Activated CD4-positive, alpha-beta memory T cell treated with anti-CD3 and anti-CD28 coated beads for 36 hours (primary cell): Measurements from ENCODE around the gene UVSSA. TPM values are rescaled to one million over a fixed set of nuclear protein-coding genes. Genes with fewer than 3 reads are reported as not detected.
"Not testable (repeated sequence)": the region's sequence is repeated elsewhere in the genome, so short reads cannot be mapped to it uniquely, and the experiment has no call there.

Experiments
- CTCF ChIA-PET: fragments of 350-600 bp; sonication (Branson Sonifier 250); formaldehyde crosslinking; loops from one replicate; lab custom pipeline; 2021; ENCODE audit warnings: antibody characterized with exemption, inconsistent platforms; lab: Charles Lee
- POLR2A ChIA-PET: fragments of 350-600 bp; sonication (Branson Sonifier 250); formaldehyde crosslinking; loops from one replicate; lab custom pipeline; 2021; ENCODE audit warnings: antibody characterized with exemption; lab: Charles Lee
- DNase-seq: peaks from one replicate; pipeline ENCODE4 v3.0.0-alpha.2; 2020
- H3K27ac Mint-ChIP-seq: one replicate; pipeline ENCODE4 v1.8.0; 2021; ENCODE audit warnings: mixed read lengths
- H3K27me3 Mint-ChIP-seq: one replicate; pipeline ENCODE4 v1.8.0; 2021; ENCODE audit warnings: mixed read lengths
- H3K36me3 Mint-ChIP-seq: one replicate; pipeline ENCODE4 v1.8.0; 2021; ENCODE audit warnings: mixed read lengths
- H3K4me1 Mint-ChIP-seq: one replicate; pipeline ENCODE4 v1.8.0; 2021; ENCODE audit warnings: low read depth, mixed read lengths
- H3K4me3 Mint-ChIP-seq: one replicate; pipeline ENCODE4 v1.8.0; 2021; ENCODE audit warnings: mild to moderate bottlenecking, mixed read lengths
- H3K9me3 Mint-ChIP-seq: one replicate; pipeline ENCODE4 v1.8.0; 2021; ENCODE audit warnings: mixed read lengths
- intact Hi-C: fragments of 100-400 bp; cut with micrococcal nuclease; formaldehyde crosslinking; loops from one replicate; pipeline ENCODE4 v1.15.1; 2023
- total RNA-seq, 2 experiments: library from RNA; stranded (reverse); gene quantifications; one replicate each; pipeline ENCODE4 v1.2.3, GENCODE V29; 2021

UVSSA gene
- total RNA-seq, 2 experiments from 2014 or later = 20.2 to 21.5 TPM

DNA sequence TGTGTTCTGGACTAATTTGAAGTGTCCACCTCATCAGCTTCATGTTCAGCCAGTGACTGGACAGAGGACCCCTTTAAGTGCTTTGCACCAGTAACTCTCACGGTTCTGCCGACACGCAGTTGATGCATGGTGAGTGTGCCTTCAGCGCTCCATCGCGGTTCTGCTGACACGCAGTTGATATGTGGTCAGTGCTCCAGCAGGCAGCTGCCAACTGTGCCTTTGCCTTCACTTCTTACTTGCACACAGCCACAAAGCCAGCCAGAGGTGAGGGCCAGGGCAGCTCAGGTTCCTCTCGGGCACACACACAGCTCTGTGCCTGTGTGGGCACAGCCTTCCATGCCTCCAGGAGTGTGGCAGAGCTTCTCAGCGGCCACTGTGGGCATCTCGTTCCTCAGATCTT is 46.9 kb downstream of the UVSSA start:
- H3K36me3 Mint-ChIP-seq = peaks cover 17% of the 10 kb centered on the region
- POLR2A ChIA-PET = no interaction called here
- CTCF ChIA-PET = no interaction called here
- intact Hi-C loops = no loop called here
- H3K4me3 Mint-ChIP-seq = no peak overlapping the region
- no peak for DNase-seq
- H3K4me1 Mint-ChIP-seq = no peaks in the 10 kb centered on the region
- no peak overlapping the region for H3K27ac Mint-ChIP-seq
- peaks cover 12% of the 10 kb centered on the region for H3K9me3 Mint-ChIP-seq
- no peaks in the 10 kb centered on the region for H3K27me3 Mint-ChIP-seq

DNA sequence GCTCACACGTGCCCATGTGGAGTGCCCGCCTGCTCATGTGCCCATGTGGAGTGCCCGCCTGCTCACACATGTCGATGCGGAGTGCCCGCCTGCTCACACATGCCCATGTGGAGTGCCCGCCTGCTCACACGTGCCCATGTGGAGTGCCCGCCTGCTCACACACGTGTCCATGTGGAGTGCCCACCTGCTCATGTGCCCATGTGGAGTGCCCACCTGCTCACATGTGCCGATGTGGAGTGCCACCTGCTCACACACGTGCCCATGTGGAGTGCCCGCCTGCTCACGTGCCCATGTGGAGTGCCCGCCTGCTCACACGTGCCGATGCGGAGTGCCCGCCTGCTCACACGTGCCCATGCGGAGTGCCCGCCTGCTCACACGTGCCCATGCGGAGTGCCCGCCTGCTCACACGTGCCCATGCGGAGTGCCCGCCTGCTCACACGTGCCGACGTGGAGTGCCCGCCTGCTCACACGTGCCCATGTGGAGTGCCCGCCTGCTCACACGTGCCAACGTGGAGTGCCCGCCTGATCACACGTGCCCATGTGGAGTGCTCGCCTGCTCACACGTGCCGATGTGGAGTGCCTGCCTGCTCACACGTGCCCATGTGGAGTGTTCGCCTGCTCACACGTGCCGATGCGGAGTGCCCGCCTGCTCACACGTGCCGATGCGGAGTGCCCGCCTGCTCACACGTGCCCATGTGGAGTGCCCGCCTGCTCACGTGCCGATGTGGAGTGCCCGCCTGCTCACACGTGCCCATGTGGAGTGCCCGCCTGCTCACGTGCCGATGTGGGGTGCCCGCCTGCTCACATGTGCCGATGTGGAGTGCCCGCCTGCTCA is 47.8 kb downstream of the UVSSA start:
- intact Hi-C loops, H3K9me3 Mint-ChIP-seq, H3K4me3 Mint-ChIP-seq, DNase-seq, H3K4me1 Mint-ChIP-seq, H3K27me3 Mint-ChIP-seq, POLR2A ChIA-PET, H3K27ac Mint-ChIP-seq, CTCF ChIA-PET: not testable (repeated sequence)
- H3K36me3 Mint-ChIP-seq = peaks cover 11% of the 10 kb centered on the region

DNA sequence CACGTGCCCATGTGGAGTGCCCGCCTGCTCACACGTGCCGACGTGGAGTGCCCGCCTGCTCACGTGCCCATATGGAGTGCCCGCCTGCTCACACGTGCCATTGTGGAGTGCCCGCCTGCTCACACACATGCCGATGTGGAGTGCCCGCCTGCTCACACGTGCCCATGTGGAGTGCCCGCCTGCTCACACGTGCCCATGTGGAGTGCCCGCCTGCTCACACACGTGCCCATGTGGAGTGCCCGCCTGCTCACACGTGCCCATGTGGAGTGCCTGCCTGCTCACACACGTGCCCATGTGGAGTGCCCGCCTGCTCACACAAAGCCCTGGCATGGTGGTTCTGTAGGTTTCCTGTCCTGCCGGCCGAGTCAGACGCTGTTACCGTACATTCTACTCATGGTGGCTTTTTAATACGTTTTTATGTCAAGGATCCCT is 48.4 kb downstream of the UVSSA start:
- H3K4me1 Mint-ChIP-seq, DNase-seq, H3K27me3 Mint-ChIP-seq, intact Hi-C loops, H3K27ac Mint-ChIP-seq, H3K36me3 Mint-ChIP-seq, CTCF ChIA-PET, H3K9me3 Mint-ChIP-seq, POLR2A ChIA-PET, H3K4me3 Mint-ChIP-seq: not testable (repeated sequence)

DNA sequence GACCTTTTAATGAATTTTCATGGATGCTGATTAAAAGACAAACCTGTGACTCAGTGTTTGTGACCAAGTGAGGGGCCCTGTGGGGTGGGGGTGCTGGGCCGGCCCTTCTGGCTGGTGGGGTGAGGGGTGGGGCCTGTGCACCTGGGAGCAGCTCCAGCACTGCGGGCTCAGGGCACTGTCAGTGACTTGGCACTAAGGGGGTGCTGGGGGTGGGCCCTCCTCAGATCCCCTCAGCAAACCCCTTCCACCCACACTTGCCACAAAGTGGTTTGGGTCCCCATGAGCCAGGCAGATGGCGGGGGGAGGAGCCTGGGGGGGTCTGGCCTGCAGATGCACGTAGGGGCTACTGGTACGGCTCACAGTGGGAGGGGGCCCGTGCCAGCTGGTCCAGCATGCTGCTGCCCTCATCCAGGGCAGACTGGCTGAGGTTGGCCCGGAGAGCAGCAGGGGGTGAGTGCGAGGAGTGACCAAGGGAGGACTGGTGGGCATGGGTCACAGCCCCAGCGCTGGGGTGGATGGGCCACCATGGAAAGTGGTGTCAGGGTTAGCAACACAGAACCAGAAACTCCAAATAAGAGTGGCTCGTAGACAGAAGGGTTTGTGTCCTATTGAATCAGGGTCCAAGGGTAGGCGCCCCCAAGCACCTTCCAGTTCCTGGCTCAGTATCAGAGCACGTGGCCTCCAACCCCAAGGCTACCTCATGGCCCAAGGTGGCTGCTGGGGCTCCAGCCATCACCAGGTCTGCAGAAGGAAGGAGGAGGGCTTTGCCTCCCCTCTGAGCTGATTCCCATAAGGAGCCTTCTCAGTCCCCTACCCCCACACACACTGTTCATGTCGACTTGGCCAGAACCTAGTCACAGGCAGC is 49.2 kb downstream of the UVSSA start:
- Mint-ChIP-seq H3K27ac (no peak overlapping the region), H3K27me3 (peaks cover 3% of the 10 kb centered on the region), H3K4me1 (no peaks in the 10 kb centered on the region), H3K36me3 (peaks cover 10% of the 10 kb centered on the region), H3K9me3 (peaks cover 10% of the 10 kb centered on the region), H3K4me3 (no peak overlapping the region)
- CTCF ChIA-PET = no interaction called here
- intact Hi-C loops = no loop called here
- DNase-seq = no peak
- POLR2A ChIA-PET = no interaction called here

DNA sequence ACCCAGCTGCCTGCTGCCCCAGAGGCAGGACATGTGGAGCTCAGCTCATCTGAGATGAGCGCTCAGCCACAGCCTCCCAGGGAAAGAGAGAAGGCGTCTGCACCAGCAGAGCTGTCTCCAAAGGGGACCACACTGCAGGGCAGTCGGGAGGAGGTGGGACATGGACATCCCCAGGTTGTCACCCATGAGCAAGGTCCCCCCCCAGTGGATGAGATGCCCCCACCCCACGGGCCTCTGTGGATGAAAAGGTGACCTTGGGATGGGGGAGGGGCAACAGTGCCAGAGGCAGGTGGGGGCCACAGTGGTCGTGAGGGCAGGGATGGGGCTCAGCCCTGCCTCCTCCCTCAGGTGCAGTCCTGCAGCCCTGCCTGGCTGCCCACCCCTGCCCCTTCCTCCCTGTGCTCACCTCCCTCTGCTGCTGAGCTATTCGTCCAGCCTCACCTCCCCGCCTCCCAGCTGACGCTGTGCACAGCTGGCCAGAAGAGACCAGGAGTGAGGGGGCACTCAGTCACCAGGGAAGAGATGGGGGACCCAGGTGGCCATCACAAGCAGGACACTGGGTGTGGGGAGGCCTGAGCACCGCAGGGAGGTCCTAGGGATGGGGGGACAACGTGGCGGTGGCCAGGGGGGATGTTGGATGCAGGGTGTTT is 49.9 kb downstream of the UVSSA start:
- ChIA-PET POLR2A (no interaction called here), CTCF (no interaction called here)
- Mint-ChIP-seq H3K36me3 (peaks cover 10% of the 10 kb centered on the region), H3K27me3 (peaks cover 8% of the 10 kb centered on the region), H3K4me1 (no peaks in the 10 kb centered on the region), H3K4me3 (no peak overlapping the region), H3K9me3 (peaks cover 10% of the 10 kb centered on the region), H3K27ac (no peak overlapping the region)
- no peak for DNase-seq
- intact Hi-C loops = no loop called here

DNA sequence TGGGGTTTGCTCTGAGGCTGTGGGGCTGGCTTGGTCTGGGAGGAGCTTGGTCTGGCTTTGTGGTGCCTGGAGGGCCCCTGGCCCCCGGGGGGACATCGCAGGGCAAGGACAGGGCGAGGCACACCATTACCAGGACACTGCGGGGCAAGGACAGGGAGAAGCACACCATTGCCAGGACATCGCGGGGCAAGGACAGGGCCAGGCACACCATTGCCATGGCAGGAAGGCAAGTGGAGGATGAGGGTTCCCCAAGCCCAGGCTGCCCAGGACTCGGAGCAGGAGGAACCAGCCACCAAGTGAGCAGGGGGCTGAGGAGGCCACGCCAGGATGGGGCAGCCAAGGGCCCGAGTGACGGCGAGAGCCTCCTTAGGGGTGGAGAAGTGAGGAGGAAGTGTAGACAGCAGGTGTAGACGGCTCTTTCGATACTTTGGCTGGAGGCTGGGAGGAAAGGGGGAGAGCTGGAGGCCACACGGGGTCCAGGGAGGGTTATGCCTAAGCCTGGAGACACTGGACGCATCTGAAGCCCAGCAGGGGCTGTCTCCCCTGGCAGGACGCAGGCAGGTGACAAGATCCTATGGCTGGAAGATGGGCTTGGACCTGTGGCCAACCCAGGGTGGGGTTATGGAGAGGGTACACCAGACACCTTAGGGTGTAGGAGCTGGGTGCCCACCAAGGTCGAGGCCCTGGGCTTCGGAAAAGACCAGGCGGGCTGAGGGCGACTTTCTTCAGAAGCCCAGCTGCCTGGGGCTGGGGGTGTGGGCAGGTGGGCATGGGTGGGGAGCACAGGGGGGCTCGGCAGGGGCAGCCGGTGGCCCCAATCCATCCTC is 51.9 kb downstream of the UVSSA start:
- peak; percentile 2 for DNase-seq
- H3K27me3 Mint-ChIP-seq = peaks cover 20% of the 10 kb centered on the region
- no peak overlapping the region for H3K4me3 Mint-ChIP-seq
- H3K36me3 Mint-ChIP-seq = peaks cover 7% of the 10 kb centered on the region
- ChIA-PET POLR2A (no interaction called here), CTCF (no interaction called here)
- H3K9me3 Mint-ChIP-seq = peaks cover 10% of the 10 kb centered on the region
- H3K27ac Mint-ChIP-seq = no peak overlapping the region
- no peaks in the 10 kb centered on the region for H3K4me1 Mint-ChIP-seq
- intact Hi-C loops = no loop called here

DNA sequence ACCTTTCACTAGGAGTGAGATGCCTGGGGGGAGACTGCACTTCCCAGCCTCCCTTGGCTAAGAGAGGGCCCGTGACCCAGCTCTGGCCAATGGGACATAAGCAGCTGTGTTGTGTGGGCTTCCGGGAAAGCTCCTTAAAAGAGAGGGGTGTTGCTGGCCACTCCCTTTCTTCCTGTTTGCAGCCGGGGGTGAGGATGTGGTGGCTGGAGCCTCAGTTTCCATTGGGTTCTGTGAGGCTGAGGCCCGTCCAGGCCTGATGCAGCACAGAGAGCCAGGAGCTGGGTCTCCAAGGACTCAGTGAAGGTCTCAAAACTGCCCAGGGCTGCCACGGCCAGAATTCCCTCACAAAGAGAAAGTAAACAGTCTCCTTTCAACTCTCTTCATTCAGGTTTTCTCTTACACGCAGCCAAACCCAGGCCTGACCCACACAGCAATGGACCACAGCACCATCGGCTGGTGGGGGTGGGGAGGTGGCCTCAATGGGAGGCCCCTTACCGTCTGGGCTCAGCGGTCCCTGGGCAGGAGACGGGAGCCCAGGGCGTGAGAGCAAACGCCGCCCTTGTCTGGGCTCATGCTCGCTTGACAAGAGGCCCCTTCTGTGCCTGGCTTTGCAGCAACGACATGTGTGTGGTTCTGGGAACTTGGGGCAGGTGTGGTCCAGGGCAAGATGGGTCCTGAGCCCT is 52.6 kb downstream of the UVSSA start:
- peak; percentile 3 for DNase-seq
- peaks cover 3% of the 10 kb centered on the region for H3K36me3 Mint-ChIP-seq
- ChIA-PET CTCF (no interaction called here), POLR2A (no interaction called here)
- H3K27me3 Mint-ChIP-seq = peaks cover 23% of the 10 kb centered on the region
- no peak overlapping the region for H3K4me3 Mint-ChIP-seq
- no peak overlapping the region for H3K27ac Mint-ChIP-seq
- H3K4me1 Mint-ChIP-seq = no peaks in the 10 kb centered on the region
- H3K9me3 Mint-ChIP-seq = peaks cover 10% of the 10 kb centered on the region
- intact Hi-C loops = no loop called here

DNA sequence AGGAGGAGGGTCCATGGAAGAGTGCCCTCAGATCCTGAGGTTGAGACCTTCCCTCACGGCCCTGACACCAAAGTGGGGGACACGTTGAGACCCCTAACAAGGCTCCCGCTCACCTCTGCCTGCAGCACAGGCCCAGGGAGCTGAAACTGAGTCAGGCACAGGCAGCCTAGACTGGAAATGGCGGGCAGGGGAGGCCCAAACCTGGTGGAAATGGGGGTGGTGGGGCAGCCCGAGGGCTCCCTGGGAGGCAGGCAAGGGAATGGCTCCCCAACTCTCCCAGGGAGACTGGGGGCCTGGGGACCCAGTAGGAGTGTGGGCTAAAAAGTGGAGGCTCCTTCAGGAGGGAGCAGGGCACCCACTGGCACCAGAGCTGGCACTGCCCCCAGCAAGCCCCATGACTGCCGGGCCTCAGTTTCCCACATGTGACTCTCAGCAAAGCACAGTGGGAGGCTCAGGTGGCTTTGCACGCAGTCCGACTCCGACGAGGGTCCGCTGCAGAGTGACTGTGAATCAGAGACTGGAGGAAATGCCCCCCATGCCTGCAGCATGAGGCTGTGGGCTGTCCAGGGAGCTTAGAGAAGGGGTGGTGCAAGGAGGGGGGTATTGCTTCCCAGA is 53.3 kb downstream of the UVSSA start:
- ChIA-PET POLR2A (no interaction called here), CTCF (no interaction called here)
- H3K4me3 Mint-ChIP-seq = no peak overlapping the region
- H3K36me3 Mint-ChIP-seq = peaks cover 3% of the 10 kb centered on the region
- no peak for DNase-seq
- intact Hi-C loops = no loop called here
- H3K9me3 Mint-ChIP-seq = peaks cover 10% of the 10 kb centered on the region
- H3K27me3 Mint-ChIP-seq = peaks cover 29% of the 10 kb centered on the region
- no peaks in the 10 kb centered on the region for H3K4me1 Mint-ChIP-seq
- no peak overlapping the region for H3K27ac Mint-ChIP-seq

DNA sequence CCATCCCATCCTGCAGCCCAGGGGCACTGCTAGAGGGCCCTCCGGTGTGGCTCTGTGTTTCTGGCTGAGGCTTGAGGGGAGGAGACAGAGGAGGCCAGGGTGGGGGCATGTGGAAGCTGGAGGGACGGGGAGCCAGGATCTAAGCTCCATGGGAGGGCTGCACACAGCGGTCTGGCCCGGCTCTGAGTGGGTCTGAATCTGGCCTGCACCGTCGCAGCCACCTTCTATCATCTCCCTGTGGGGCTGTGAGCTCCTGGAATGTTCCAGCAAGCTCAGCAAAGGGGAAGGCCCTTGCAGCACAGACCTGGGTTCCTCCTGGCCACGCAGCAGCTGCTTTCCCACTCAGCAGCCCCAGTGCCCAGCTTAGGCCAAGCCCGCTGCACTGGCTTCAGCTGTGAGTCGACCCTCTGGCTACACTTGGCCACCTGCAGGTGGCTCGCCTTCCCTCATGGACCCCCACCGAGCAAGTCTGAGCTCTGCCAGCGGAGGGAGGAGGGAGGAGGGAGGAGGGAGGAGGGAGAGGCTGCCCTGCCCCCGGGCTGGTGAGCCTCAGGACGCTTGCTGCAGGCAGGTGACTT is 53.9 kb downstream of the UVSSA start:
- no peak overlapping the region for H3K4me3 Mint-ChIP-seq
- intact Hi-C loops = no loop called here
- H3K4me1 Mint-ChIP-seq = no peaks in the 10 kb centered on the region
- POLR2A ChIA-PET = no interaction called here
- peaks cover 10% of the 10 kb centered on the region for H3K9me3 Mint-ChIP-seq
- peak; percentile 6 for DNase-seq
- CTCF ChIA-PET = no interaction called here
- H3K27me3 Mint-ChIP-seq = peaks cover 30% of the 10 kb centered on the region
- no peaks in the 10 kb centered on the region for H3K36me3 Mint-ChIP-seq
- no peak overlapping the region for H3K27ac Mint-ChIP-seq

DNA sequence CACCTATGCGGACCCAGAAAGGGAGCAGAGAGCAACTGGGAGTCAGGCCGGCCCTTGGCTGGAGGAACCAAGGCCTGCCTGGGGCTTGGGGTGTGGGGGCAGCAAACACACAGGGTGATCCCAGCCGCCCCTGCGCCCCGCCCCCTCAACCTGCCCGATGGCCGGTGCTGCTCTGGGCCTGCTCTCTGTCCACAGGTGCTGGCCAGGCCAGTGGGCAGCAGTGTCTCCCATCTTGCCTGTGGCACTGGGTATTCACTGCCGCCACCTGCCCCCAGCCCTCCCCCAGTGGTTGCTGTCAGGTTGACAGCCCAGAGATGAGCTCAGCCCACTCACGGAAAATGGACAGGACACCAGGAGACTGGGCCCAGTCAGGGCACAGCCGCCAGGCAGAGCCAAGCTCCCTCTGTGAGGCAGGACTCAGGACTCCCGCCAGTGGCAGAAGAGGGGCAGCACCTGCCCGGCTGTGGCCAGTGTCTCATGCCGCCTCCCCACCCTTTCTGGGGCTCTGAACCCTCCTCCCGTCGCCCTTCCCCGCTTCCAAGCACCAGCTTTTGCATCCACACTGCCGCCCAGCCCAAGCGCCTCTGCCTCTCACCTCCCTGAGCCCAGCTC is 54.5 kb downstream of the UVSSA start:
- no peak overlapping the region for H3K27ac Mint-ChIP-seq
- no peaks in the 10 kb centered on the region for H3K36me3 Mint-ChIP-seq
- H3K4me3 Mint-ChIP-seq = no peak overlapping the region
- ChIA-PET POLR2A (no interaction called here), CTCF (no interaction called here)
- peaks cover 30% of the 10 kb centered on the region for H3K27me3 Mint-ChIP-seq
- H3K9me3 Mint-ChIP-seq = peaks cover 9% of the 10 kb centered on the region
- no peaks in the 10 kb centered on the region for H3K4me1 Mint-ChIP-seq
- peak; percentile 6 for DNase-seq
- intact Hi-C loops = no loop called here
